K562 (cell line): Measurements from ENCODE around the gene CCDC92. TPM values are rescaled to one million over a fixed set of nuclear protein-coding genes. Genes with fewer than 3 reads are reported as not detected.
A peak's percentile ranks its signal among the peaks of the same experiment; 100 is the strongest.

ENCODE experiments used
- ATAC-seq: fragments of 200-7000 bp; cut with Tn5 transposase; 3 replicates; pipeline ENCODE4 v1.9.1; 2020; ENCODE audit warnings: moderate library complexity
- BruUV-seq: library from RNA; stranded (reverse); fragments of 400-500 nt; replicated peaks from 2 replicates; lab custom pipeline; 2021; lab: Mats Ljungman, UMichigan
- CTCF ChIA-PET: fragments of 300-600 bp; formaldehyde crosslinking; extraction: SDS; loops from one replicate; lab custom pipeline; 2021; ENCODE audit warnings: low intra/inter-chr PET ratio; lab: Yijun Ruan, JAX
- POLR2A ChIA-PET: fragments of 300-600, 350-650 bp; sonication (Branson Sonifier 250); formaldehyde crosslinking; extraction: SDS; loops from one replicate; lab custom pipeline; 2021; ENCODE audit warnings: antibody characterized with exemption, inconsistent platforms; lab: Yijun Ruan, JAX
- DNase-seq, 4 experiments: peaks; one replicate each; pipeline versions ENCODE4 v3.0.0 to v3.0.0-alpha.2; 2011 to 2018; ENCODE audit warnings: low spot score in 3 of 4, mixed read lengths in 3 of 4; ENCODE audit errors: extremely low read depth in 1 of 4
- FAIRE-seq: peaks from 2 replicates; lab custom pipeline; 2011; peaks lifted over from hg19 to GRCh38; lab: Jason Lieb, UNC
- H2AFZ ChIP-seq: 2 replicates; pipeline ENCODE4 v1.6.0; 2011; ENCODE audit warnings: low read depth, low read length, control low read depth, inconsistent platforms
- H3K27ac ChIP-seq: fragments of 200-600 bp; 3 replicates; pipeline ENCODE4 v1.8.0; 2011; ENCODE audit warnings: low read depth, mild to moderate bottlenecking, control low read depth, inconsistent platforms, low read length, moderate library complexity, mixed read lengths; ENCODE audit errors: extremely low read depth
- H3K27me3 ChIP-seq, 2 experiments: fragments of 300-600 bp in 1 of 2; 2 replicates in 1 of 2; 3 replicates in 1 of 2; pipeline versions ENCODE4 v1.6.0 to v1.8.0; 2011; ENCODE audit warnings: inconsistent platforms in 2 of 2, low read length in 2 of 2, mild to moderate bottlenecking in 1 of 2, mixed read lengths in 1 of 2, moderate library complexity in 1 of 2; ENCODE audit not compliant: control insufficient read depth in 2 of 2, insufficient read depth in 2 of 2
- H3K36me3 ChIP-seq: fragments of 300-600 bp; 3 replicates; pipeline ENCODE4 v1.8.0; 2011; ENCODE audit warnings: mild to moderate bottlenecking, low read length, inconsistent platforms; ENCODE audit not compliant: control insufficient read depth, insufficient read depth
- H3K4me1 ChIP-seq, 2 experiments: fragments of 200-600 bp in 1 of 2; replicated peaks in 1 of 2; 2 replicates in 1 of 2; 3 replicates in 1 of 2; pipeline versions ENCODE4 v1.5.1 to v1.8.0; 2011; ENCODE audit warnings: inconsistent platforms in 2 of 2, low read length in 2 of 2, mild to moderate bottlenecking in 1 of 2, mixed read lengths in 1 of 2, moderate library complexity in 1 of 2; ENCODE audit not compliant: control insufficient read depth in 2 of 2, insufficient read depth in 2 of 2
- H3K4me2 ChIP-seq: 2 replicates; pipeline ENCODE4 v1.6.1; 2011; ENCODE audit warnings: low read length, control low read depth, inconsistent platforms, mixed read lengths; ENCODE audit not compliant: insufficient read depth
- H3K4me3 ChIP-seq: fragments of 200-600 bp; sonication (generic), shearing (Covaris generic); 2 replicates; pipeline ENCODE4 v1.5.1; 2016; ENCODE audit warnings: control low read depth, inconsistent platforms
- H3K79me2 ChIP-seq: fragments of 200-600 bp; 3 replicates; pipeline ENCODE4 v1.8.0; 2011; ENCODE audit warnings: low read length, inconsistent platforms; ENCODE audit not compliant: control insufficient read depth, insufficient read depth
- H3K9ac ChIP-seq, 2 experiments: 2 replicates each; pipeline versions ENCODE4 v1.6.0 to v1.6.1; 2011; ENCODE audit warnings: low read depth in 2 of 2, low read length in 2 of 2, control low read depth in 1 of 2, inconsistent platforms in 1 of 2, mild to moderate bottlenecking in 1 of 2, mixed read lengths in 1 of 2; ENCODE audit not compliant: insufficient read depth in 1 of 2
- H3K9me1 ChIP-seq: one replicate; pipeline ENCODE4 v1.6.0; 2011; ENCODE audit warnings: inconsistent platforms, mild to moderate bottlenecking, low read length, moderate library complexity; ENCODE audit not compliant: control insufficient read depth, insufficient read depth
- H3K9me3 ChIP-seq: replicated peaks from 2 replicates; pipeline ENCODE4 v1.5.1; 2011; ENCODE audit warnings: low read depth, low read length, inconsistent platforms; ENCODE audit not compliant: control insufficient read depth, insufficient read depth
- H4K20me1 ChIP-seq: replicated peaks from 2 replicates; pipeline ENCODE4 v1.6.1; 2011; ENCODE audit warnings: low read length, inconsistent platforms, mixed read lengths; ENCODE audit not compliant: control insufficient read depth, insufficient read depth
- BMI1 ChIP-seq: fragments of 150-350 bp; IDR thresholded peaks from 2 replicates; pipeline ENCODE4 v1.6.1; 2014; ENCODE audit warnings: low read length
- CBX3 ChIP-seq, 2 experiments: IDR thresholded peaks; 1 replicate in 1 of 2; 2 replicates in 1 of 2; pipeline ENCODE4 v1.6.1; 2012; ENCODE audit warnings: inconsistent platforms in 2 of 2, low read length in 2 of 2, borderline replicate concordance in 1 of 2, control low read depth in 1 of 2
- CCAR2 ChIP-seq: fragments of 200-400 bp; formaldehyde crosslinking; IDR thresholded peaks from 2 replicates; pipeline ENCODE4 v1.6.1; 2017; ENCODE audit warnings: mild to moderate bottlenecking, low read depth, low read length
- COPS2 ChIP-seq: fragments of 450-650 bp; conservative IDR thresholded peaks from 2 replicates; pipeline ENCODE4 v1.6.1; 2016; ENCODE audit warnings: mild to moderate bottlenecking, moderate library complexity
- EGR1 ChIP-seq: fragments of 450-650 bp; conservative IDR thresholded peaks from 2 replicates; pipeline ENCODE4 v1.6.1; 2017; ENCODE audit warnings: mild to moderate bottlenecking
- FOXM1 ChIP-seq, 2 experiments: fragments of 450-650 bp in 1 of 2; sonication (generic) in 1 of 2; formaldehyde crosslinking in 1 of 2; IDR thresholded peaks; 2 replicates each; pipeline versions ENCODE4 v1.6.1 to v1.9.0; 2017 to 2022; ENCODE audit warnings: low read depth in 2 of 2, mild to moderate bottlenecking in 2 of 2, missing genetic modification reagents in 1 of 2, moderate library complexity in 1 of 2
- POLR3G ChIP-seq: IDR thresholded peaks from 2 replicates; pipeline ENCODE4 v1.6.1; 2011; ENCODE audit not compliant: insufficient read length, insufficient replicate concordance; ENCODE audit errors: extremely low read depth
- RBM34 ChIP-seq: fragments of 200-400 bp; formaldehyde crosslinking; IDR thresholded peaks from 2 replicates; pipeline ENCODE4 v1.6.1; 2018; ENCODE audit warnings: low read length, borderline replicate concordance; ENCODE audit not compliant: insufficient read depth
- THRA ChIP-seq: fragments of 450-650 bp; IDR thresholded peaks from 2 replicates; pipeline ENCODE4 v1.6.1; 2017; ENCODE audit warnings: mild to moderate bottlenecking, moderate library complexity
- ZBTB11 ChIP-seq, 3 experiments: fragments of 200-800 bp in 1 of 3; fragments of 250-450 bp in 1 of 3; fragments of 450-650 bp in 1 of 3; sonication (Bioruptor Pico) in 1 of 3; sonication (Bioruptor generic) in 1 of 3; formaldehyde crosslinking in 1 of 3; IDR thresholded peaks; 2 replicates each; pipeline versions ENCODE4 v1.6.1 to v1.8.0; 2016 to 2022; ENCODE audit warnings: mild to moderate bottlenecking in 2 of 3, missing genetic modification characterization in 2 of 3, missing compliant biosample characterization in 1 of 3, moderate library complexity in 1 of 3
- ZBTB9 ChIP-seq: fragments of 450-650 bp; formaldehyde crosslinking; IDR thresholded peaks from 2 replicates; pipeline ENCODE4 v1.4.0; 2020; ENCODE audit warnings: mild to moderate bottlenecking, moderate library complexity
- ZFP36 ChIP-seq: fragments of 150-350 bp; IDR thresholded peaks from 2 replicates; pipeline ENCODE4 v1.6.1; 2018; ENCODE audit warnings: low read length, low read depth; ENCODE audit not compliant: partially characterized antibody
- ZNF12 ChIP-seq: sonication (generic); formaldehyde crosslinking; IDR thresholded peaks from 2 replicates; pipeline ENCODE4 v1.4.0; 2020; ENCODE audit warnings: mild to moderate bottlenecking, missing genetic modification reagents
- ZNF146 ChIP-seq: IDR thresholded peaks from one replicate; pipeline ENCODE4 v1.6.1; 2018; ENCODE audit warnings: missing compliant biosample characterization; ENCODE audit not compliant: unreplicated experiment
- ZNF23 ChIP-seq: fragments of 250-450 bp; sonication (Bioruptor Pico); IDR thresholded peaks from 2 replicates; pipeline ENCODE4 v1.4.0; 2020; ENCODE audit warnings: mild to moderate bottlenecking
- ZNF507 ChIP-seq: conservative IDR thresholded peaks from 2 replicates; pipeline ENCODE4 v1.6.1; 2017; ENCODE audit warnings: missing genetic modification characterization, missing compliant biosample characterization
- WGBS: fragments of 100-300 bp; shearing (Covaris generic); methylation state at CpG from one replicate; pipeline ENCODE4 v1.1.6; 2016; ENCODE audit warnings: low coverage, mixed read lengths; ENCODE audit not compliant: insufficient coverage; ENCODE audit errors: missing lambda C conversion rate; 5-methylcytosine and 5-hydroxymethylcytosine counted together
- in situ Hi-C: fragments of 300-500 bp; cut with MboI; formaldehyde crosslinking; loops from 4 replicates; pipeline ENCODE4 v1.15.0; 2018; ENCODE audit warnings: inconsistent platforms, mixed read lengths
- intact Hi-C: fragments of 100-400 bp; cut with micrococcal nuclease; formaldehyde crosslinking; loops from 2 replicates; pipeline ENCODE4 v1.14.2; 2022
- polyA plus RNA-seq, 8 experiments: library from polyadenylated mRNA; depleted of rRNA in 4 of 8; stranded (reverse) in 5 of 8; unstranded in 3 of 8; fragments of >200 nt; fragmentation: Nextera tagmentation in 2 of 8; fragmentation: Illumina TruSeq in 1 of 8; extraction: Ambion mirVana in 2 of 8; extraction: Trizol in 1 of 8; gene quantifications; 2 replicates each; pipeline versions ENCODE4 v1.2.1 to v1.2.3, GENCODE V29; 2011 to 2014; ENCODE audit warnings: inconsistent platforms in 1 of 8, missing spikeins in 1 of 8
- total RNA-seq, 7 experiments: library from RNA; depleted of rRNA in 6 of 7; stranded (reverse); fragments of >200 nt in 6 of 7; fragmentation: Illumina TruSeq in 2 of 7; extraction: Trizol in 2 of 7; gene quantifications; 2 replicates each; pipeline versions ENCODE4 v1.2.1 to v1.2.3, GENCODE V29; 2011 to 2021; ENCODE audit warnings: low replicate concordance in 1 of 7

Gene CCDC92
- total and polyA plus RNA-seq, 9 of the 15 experiments (the other 6 are each of a cell fraction or from before 2014, with no cell fraction given), result 0.27 to 5.9 (median 2.1) TPM

- ATAC-seq (no peak), FAIRE-seq (no peak), DNase-seq (no peak)
- no TSS peak for BruUV-seq
- Histone ChIP-seq H3K79me2 (peaks cover 38% of the 10 kb centered on the region), H3K4me2 (no peak overlapping the region), H4K20me1 (no peaks in the 10 kb centered on the region), H3K4me1 (peaks cover 10 to 16% of the 10 kb centered on the region in 2 experiments; a peak in 2 of 5 replicates), H2AFZ (no peak overlapping the region), H3K9ac (no peak overlapping the region), H3K9me1 (peaks cover 2% of the 10 kb centered on the region), H3K36me3 (peaks cover 28% of the 10 kb centered on the region; the same call in 2 of the 3 replicates), H3K4me3 (no peak overlapping the region), H3K27ac (no peak overlapping the region), H3K27me3 (no peaks in the 10 kb centered on the region), H3K9me3 (no peaks in the 10 kb centered on the region)
- intact Hi-C loops (no loop called here), in situ Hi-C loops (no loop called here)
- 73% methylated on average over 7 of the region's 7 CpGs for WGBS
- ChIA-PET POLR2A (interaction anchor here (1.3 to 1.8 kb wide), 2 partner anchors 15 to 22 kb away, joined by 6 to 7 read pairs; no protein-coding TSS in a partner anchor), CTCF (no interaction called here)
- TF ChIP-seq POLR3G, result no peak
- TF ChIP-seq COPS2, result no peak
- TF ChIP-seq ZNF23 (CRISPR knock-in tag), result no peak
- no peak for TF ChIP-seq RBM34
- TF ChIP-seq THRA, result no peak
- TF ChIP-seq EGR1, result peak; percentile 62
- TF ChIP-seq ZBTB11 (CRISPR knock-in tag; IDR thresholded peaks at IDR 0.05), result no peak
- peak; percentile 47 for TF ChIP-seq ZFP36
- no peak for TF ChIP-seq ZNF12 (CRISPR knock-in tag)
- no peak for TF ChIP-seq ZNF507 (tag)
- no peak for TF ChIP-seq ZBTB9 (CRISPR knock-in tag)
- TF ChIP-seq CCAR2, result no peak
- no peak for TF ChIP-seq CBX3 (IDR thresholded peaks at IDR 0.05; ENCODE audit: borderline replicate concordance in 1 of 2, low read length in 2 of 2)
- TF ChIP-seq BMI1, result no peak
- TF ChIP-seq ZNF146, result no peak
- no peak for TF ChIP-seq FOXM1 (IDR thresholded peaks at IDR 0.05; ENCODE audit: low read depth)
- TF ChIP-seq FOXM1 (CRISPR knock-in tag; IDR thresholded peaks at IDR 0.05; ENCODE audit: low read depth), result no peak
Measured at GRCh38 chr12:123976227-123976826, 3.7 kb upstream of the CCDC92 start.
